HUES64 (cell line): Measurements from ENCODE around the gene ZFPM1.

Experiments
- H3K27ac ChIP-seq: 2 replicates; pipeline ENCODE4 v1.7.0; 2013; ENCODE audit warnings: low read depth, low read length, inconsistent platforms
- H3K27me3 ChIP-seq: 2 replicates; pipeline ENCODE4 v1.6.1; 2013; ENCODE audit warnings: mild to moderate bottlenecking, low read length; ENCODE audit not compliant: insufficient read depth
- H3K36me3 ChIP-seq: 2 replicates; pipeline ENCODE4 v1.6.1; 2013; ENCODE audit warnings: mild to moderate bottlenecking, low read length; ENCODE audit not compliant: insufficient read depth
- H3K4me1 ChIP-seq: 2 replicates; pipeline ENCODE4 v1.6.1; 2013; ENCODE audit warnings: mild to moderate bottlenecking, low read length, moderate library complexity; ENCODE audit not compliant: insufficient read depth
- H3K4me3 ChIP-seq: 2 replicates; pipeline ENCODE4 v1.5.1; 2013; ENCODE audit warnings: mild to moderate bottlenecking, low read length, moderate library complexity
- H3K9ac ChIP-seq: 2 replicates; pipeline ENCODE4 v1.6.1; 2013; ENCODE audit warnings: mild to moderate bottlenecking, low read depth, low read length
- H3K9me3 ChIP-seq: 2 replicates; pipeline ENCODE4 v1.6.1; 2013; ENCODE audit warnings: low read depth, low read length; ENCODE audit not compliant: insufficient read depth
- WGBS: fragments of 150-250, 120-280 bp; methylation state at CpG from one replicate; pipeline ENCODE4 v1.1.7; 2013; ENCODE audit warnings: missing lambda C conversion rate; 5-methylcytosine and 5-hydroxymethylcytosine counted together

ZFPM1 gene

DNA sequence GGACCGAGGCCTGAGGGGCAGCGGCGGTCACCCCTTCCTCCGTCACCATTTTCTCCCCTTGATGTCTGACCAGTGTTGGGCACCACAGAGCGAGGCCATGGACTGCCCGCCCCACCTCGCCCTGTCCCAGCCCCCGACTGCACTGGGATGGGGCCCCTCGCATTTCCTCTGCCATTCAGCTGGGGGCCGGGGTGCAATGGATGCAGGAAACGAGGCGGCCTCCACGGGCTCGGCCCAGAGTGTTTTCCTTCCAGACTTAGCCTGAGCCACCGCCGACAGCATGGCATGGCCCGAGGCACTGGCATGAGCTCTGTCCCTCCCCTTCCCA is 72.5 kb downstream of the ZFPM1 start:
- H3K4me3 ChIP-seq, result no peak overlapping the region
- H3K36me3 ChIP-seq, result no peaks in the 10 kb centered on the region
- WGBS, result 81% methylated on average over 17 of the region's 17 CpGs
- no peak overlapping the region for H3K9ac ChIP-seq
- no peaks in the 10 kb centered on the region for H3K9me3 ChIP-seq
- H3K27me3 ChIP-seq, result no peaks in the 10 kb centered on the region
- H3K27ac ChIP-seq, result no peak overlapping the region
- no peaks in the 10 kb centered on the region for H3K4me1 ChIP-seq

DNA sequence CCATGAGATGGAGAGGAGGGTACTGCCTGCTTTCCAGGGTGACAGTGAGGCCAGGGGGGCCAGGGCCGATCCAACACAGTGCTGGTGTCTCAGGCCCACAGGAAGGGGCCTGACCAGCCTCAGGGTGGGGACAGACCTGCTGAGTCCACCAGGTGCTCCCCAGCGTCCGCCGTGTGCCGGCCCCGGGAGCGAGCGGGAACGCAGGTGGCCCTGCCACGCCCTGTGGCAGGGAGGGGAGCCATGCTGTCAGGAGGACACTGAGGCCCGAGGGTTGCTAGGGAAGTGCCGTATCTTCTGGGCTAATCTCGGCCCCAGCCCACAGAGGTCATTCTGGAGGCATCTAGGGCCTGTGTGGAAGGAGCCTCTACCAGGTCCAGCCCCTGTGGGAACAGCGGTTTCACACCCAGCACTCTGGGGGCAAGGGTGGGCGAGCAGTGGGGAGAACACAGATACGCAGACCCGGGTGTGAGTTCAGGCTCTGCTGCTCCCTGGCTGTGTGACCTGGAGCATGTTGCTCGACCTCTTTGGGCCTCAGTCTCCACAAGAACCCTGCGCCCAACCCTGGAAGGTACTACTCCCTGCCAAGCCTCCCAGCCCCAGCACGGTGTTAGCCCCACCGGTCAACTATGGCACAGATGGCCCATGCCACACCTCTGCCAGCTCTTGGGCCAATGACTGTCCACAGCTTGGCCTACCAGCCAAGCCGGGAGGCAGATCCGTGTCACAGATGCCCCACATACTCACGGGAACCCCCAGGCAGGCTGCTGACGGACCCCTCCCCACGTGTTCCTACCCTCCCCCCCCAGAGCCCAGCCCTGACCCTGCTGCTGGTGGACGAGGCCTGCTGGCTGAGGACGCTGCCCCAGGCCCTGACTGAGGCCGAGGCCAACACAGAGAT is 73.2 kb downstream of the ZFPM1 start:
- H3K4me1 ChIP-seq, result no peaks in the 10 kb centered on the region
- no peaks in the 10 kb centered on the region for H3K36me3 ChIP-seq
- H3K4me3 ChIP-seq, result no peak overlapping the region
- 83% methylated on average over 29 of the region's 29 CpGs for WGBS
- H3K27ac ChIP-seq, result no peak overlapping the region
- H3K27me3 ChIP-seq, result no peaks in the 10 kb centered on the region
- H3K9me3 ChIP-seq, result no peaks in the 10 kb centered on the region
- H3K9ac ChIP-seq, result no peak overlapping the region

DNA sequence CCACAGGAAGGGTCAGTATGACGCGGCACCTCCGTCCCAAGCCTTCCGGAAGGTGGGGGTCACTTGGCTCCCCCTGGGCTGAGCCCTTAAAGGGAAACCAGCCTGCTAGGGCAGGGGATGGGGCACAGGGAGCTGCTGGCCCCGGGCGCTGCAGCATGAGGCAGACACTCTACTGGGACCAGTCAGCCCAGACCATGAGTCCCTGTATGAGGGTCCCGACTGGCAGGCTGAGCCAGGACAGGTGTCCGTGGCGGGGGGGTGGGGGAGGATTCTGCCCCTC is 73.8 kb downstream of the ZFPM1 start:
- Histone ChIP-seq H3K36me3 (no peaks in the 10 kb centered on the region), H3K4me3 (no peak overlapping the region), H3K9ac (no peak overlapping the region), H3K9me3 (no peaks in the 10 kb centered on the region), H3K27ac (no peak overlapping the region), H3K4me1 (no peaks in the 10 kb centered on the region), H3K27me3 (no peaks in the 10 kb centered on the region)
- WGBS, result 86% methylated on average over 9 of the region's 9 CpGs

DNA sequence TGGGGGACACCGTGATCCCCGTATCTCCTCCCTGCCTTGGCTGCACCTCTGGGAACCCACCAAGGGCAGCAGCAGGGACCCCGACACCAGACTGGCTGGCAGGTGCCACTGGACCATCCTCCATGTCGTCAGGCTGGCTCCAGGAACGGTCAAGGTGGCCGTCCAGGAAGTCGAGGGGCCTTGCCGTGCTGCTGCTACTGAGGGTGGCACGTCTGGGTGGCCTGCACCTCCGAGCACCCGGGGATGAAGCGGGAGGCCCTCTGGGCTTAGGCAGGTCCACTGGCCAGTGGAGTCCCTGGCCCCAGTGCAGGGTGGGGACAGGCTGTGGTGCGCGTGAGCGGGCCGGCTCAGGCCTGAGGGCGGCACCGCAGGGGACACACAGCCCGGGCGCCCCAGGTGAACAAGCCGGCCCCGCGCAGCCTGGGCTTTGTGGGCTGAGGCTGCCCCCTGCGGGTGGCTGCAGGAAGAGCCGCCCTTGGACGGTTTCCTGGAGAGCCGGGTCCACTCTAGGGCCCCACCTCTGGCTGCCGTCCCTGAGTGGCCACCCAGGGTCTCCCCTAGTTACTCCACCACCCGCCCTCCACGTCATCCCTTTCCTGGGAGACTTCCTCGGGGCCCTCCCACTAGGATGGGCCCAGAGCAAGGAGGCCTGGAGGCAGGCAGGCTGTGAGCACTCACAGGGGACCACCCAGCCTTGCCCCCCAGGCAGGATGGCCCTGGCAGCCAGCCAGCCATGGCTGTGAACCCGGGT is 74.3 kb downstream of the ZFPM1 start:
- H3K27ac ChIP-seq, result no peak overlapping the region
- no peaks in the 10 kb centered on the region for H3K4me1 ChIP-seq
- H3K27me3 ChIP-seq, result no peaks in the 10 kb centered on the region
- no peak overlapping the region for H3K4me3 ChIP-seq
- no peaks in the 10 kb centered on the region for H3K9me3 ChIP-seq
- no peak overlapping the region for H3K9ac ChIP-seq
- H3K36me3 ChIP-seq, result no peaks in the 10 kb centered on the region
- 39% methylated on average over 31 of the region's 32 CpGs for WGBS

DNA sequence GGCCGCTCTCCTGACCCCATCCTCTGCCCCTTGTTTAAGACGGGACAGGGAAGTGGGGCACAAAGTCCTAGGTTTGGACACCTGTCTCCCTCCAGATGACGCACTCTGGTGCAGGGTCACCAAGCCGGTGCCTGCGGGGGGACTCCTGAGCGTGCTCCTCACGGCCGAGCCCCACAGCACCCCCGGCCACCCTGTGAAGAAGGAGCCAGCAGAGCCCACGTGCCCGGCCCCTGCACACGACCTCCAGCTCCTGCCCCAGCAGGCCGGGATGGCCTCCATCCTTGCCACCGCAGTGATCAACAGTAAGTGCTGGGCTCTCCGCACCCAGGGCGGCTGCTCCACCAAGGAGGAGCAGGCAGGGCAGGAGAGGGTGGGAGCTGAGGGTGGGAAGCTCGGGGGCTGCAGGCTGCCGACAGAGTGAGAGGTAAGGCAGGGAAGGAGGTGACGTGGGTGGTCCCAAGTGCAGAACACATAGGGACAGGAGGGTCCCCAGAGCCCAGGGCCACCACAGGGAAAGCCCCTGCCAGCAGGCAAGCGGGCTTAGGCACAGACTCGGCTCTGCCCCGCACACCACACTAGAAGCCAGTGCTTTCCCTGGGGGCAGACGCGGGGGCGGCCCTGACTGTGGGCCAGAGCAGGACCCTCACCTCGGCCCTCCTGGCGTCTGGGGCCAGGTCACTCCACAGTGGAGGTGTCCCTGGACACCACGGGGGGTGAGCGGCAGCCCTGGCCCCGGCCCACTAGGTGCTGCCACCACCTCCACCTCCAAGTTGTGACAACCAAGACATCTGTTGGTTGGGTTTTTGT is 75.1 kb downstream of the ZFPM1 start:
- Histone ChIP-seq H3K9me3 (no peaks in the 10 kb centered on the region), H3K4me3 (no peak overlapping the region), H3K27ac (no peak overlapping the region), H3K4me1 (no peaks in the 10 kb centered on the region), H3K36me3 (no peaks in the 10 kb centered on the region), H3K27me3 (no peaks in the 10 kb centered on the region), H3K9ac (no peak overlapping the region)
- WGBS, result 86% methylated on average over 30 of the region's 30 CpGs

- Histone ChIP-seq H3K9me3 (no peaks in the 10 kb centered on the region), H3K9ac (no peak overlapping the region), H3K36me3 (no peaks in the 10 kb centered on the region), H3K4me1 (no peaks in the 10 kb centered on the region), H3K27me3 (no peaks in the 10 kb centered on the region), H3K27ac (no peak overlapping the region), H3K4me3 (no peak overlapping the region)
- WGBS, result 87% methylated on average over 22 of the region's 22 CpGs
These were observed 75.8 kb downstream of the ZFPM1 start for GRCh38 chr16:88528902-88529318.

- no peaks in the 10 kb centered on the region for H3K27me3 ChIP-seq
- 94% methylated on average over 9 of the region's 9 CpGs for WGBS
- no peak overlapping the region for H3K27ac ChIP-seq
- no peaks in the 10 kb centered on the region for H3K9me3 ChIP-seq
- H3K4me3 ChIP-seq, result no peak overlapping the region
- no peak overlapping the region for H3K9ac ChIP-seq
- H3K4me1 ChIP-seq, result no peaks in the 10 kb centered on the region
- no peaks in the 10 kb centered on the region for H3K36me3 ChIP-seq
These were observed 76.5 kb downstream of the ZFPM1 start for GRCh38 chr16:88529596-88529995.

- Histone ChIP-seq H3K9me3 (no peaks in the 10 kb centered on the region), H3K4me1 (no peaks in the 10 kb centered on the region)
- 93% methylated on average over 27 of the region's 27 CpGs for WGBS
These were observed 77.2 kb downstream of the ZFPM1 start for GRCh38 chr16:88530051-88530857.

DNA sequence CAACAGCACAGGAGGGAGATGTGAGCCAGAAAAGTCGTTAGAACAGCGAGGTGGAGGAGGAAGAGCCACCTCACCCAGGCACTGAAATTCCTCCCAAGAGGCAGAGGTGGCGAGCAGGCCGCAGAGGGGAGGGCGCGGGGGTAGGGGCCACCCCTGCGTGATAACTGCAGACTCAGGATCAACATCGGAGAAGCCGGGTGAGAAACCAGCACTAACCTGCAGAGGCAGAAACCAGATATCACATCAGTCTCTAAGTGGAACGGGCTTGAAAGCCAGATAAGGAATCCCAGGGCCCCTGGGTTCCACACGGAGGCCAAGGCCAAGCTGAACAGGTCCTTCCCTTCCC is 77.8 kb downstream of the ZFPM1 start:
- Histone ChIP-seq H3K9me3 (no peaks in the 10 kb centered on the region), H3K36me3 (no peaks in the 10 kb centered on the region), H3K27ac (no peak overlapping the region), H3K4me1 (no peaks in the 10 kb centered on the region), H3K4me3 (no peak overlapping the region), H3K9ac (no peak overlapping the region), H3K27me3 (no peaks in the 10 kb centered on the region)
- 86% methylated on average over 11 of the region's 11 CpGs for WGBS

More at GRCh38 chr16:88530051-88530857, 77.2 kb downstream of the ZFPM1 start:
- no peak overlapping the region for H3K4me3 ChIP-seq
- H3K9ac ChIP-seq, result no peak overlapping the region
- H3K27ac ChIP-seq, result no peak overlapping the region
- no peaks in the 10 kb centered on the region for H3K36me3 ChIP-seq
- H3K27me3 ChIP-seq, result no peaks in the 10 kb centered on the region

DNA sequence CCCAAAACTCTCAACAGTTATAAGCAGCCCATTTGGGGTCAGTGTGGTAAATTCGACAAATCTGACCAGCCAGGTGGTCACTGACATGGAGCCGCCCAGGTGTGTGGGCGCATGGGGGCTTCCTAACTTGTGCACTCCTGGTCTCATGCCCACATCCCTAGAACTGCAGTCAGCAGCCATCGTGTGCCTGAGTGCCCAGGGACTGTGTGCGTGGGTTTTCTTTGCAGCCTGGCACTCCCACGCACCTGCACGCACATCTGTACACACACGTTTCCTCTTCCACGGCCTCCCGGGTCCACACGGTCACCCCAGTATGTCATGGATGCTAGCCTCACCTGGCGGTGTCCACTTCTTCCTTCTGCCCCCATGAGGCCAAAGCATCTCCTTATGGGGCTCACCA is 78.3 kb downstream of the ZFPM1 start:
- Histone ChIP-seq H3K4me1 (no peaks in the 10 kb centered on the region), H3K27ac (no peak overlapping the region), H3K36me3 (no peaks in the 10 kb centered on the region), H3K9ac (no peak overlapping the region), H3K27me3 (no peaks in the 10 kb centered on the region), H3K4me3 (no peak overlapping the region), H3K9me3 (no peaks in the 10 kb centered on the region)
- 95% methylated on average over 12 of the region's 12 CpGs for WGBS
